ENCODE results near the gene ACYP1. TPM values are rescaled to one million over a fixed set of nuclear protein-coding genes. Genes with fewer than 3 reads are reported as not detected.

ACYP1 gene
- polyA plus RNA-seq, 3 donors = 2.8 to 11.8 (median 4.3) TPM

- Histone ChIP-seq H3K9ac (ENCODE audit: insufficient read depth, low read length, poor library complexity, severe bottlenecking) (no peak overlapping the region), H3K27ac (ENCODE audit: low read depth in 1 of 2, low read length in 2 of 2) (peak overlapping the region in 1 of 2 donors; percentile 69), H3K36me3 (replicated peaks in 1 of 2; ENCODE audit: control insufficient read depth in 1 of 2, insufficient read depth in 2 of 2, low read length in 2 of 2) (no peaks in the 10 kb centered on the region), H3K4me3 (replicated peaks in 1 of 3; ENCODE audit: low read depth in 2 of 3, low read length in 3 of 3) (peak overlapping the region; percentile 34 to 71 (median 47)), H3K9me3 (replicated peaks in 1 of 2; ENCODE audit: control insufficient read depth in 1 of 2, insufficient read depth in 1 of 2, low read length in 2 of 2) (no peaks in the 10 kb centered on the region), H4K20me1 (ENCODE audit: insufficient read depth, low read length) (no peaks in the 10 kb centered on the region), H3K79me2 (ENCODE audit: insufficient read depth, low read length) (no peaks in the 10 kb centered on the region), H2AFZ (ENCODE audit: insufficient read depth, low read depth, low read length, poor library complexity, severe bottlenecking) (peak overlapping the region; percentile 84), H3K4me2 (replicated peaks; ENCODE audit: extremely low read depth, low read length, poor library complexity, severe bottlenecking) (peak overlapping the region; percentile 83), H3K4me1 (ENCODE audit: control insufficient read depth in 1 of 2, insufficient read depth in 2 of 2, low read length in 2 of 2) (peaks cover 14 to 28% of the 10 kb centered on the region in 2 donors), H3K27me3 (ENCODE audit: control insufficient read depth in 2 of 2, insufficient read depth in 2 of 2, low read length in 2 of 2) (no peaks in the 10 kb centered on the region)
- H3K4me1 Mint-ChIP-seq = peaks cover 4% of the 10 kb centered on the region
- H3K27ac Mint-ChIP-seq = peak overlapping the region in 2 of 7 donors; percentile 77 to 85
- intact Hi-C loops (cut with micrococcal nuclease) = loop anchor here (10.0 kb wide), 2 partner anchors 65 to 125 kb away; partner anchors contain the start of gene EIF2B2 (in 1 of the 2)
- TF ChIP-seq CTCF (IDR thresholded peaks at IDR 0.05) = no peak
- H3K9me3 Mint-ChIP-seq = no peaks in the 10 kb centered on the region
- H3K27me3 Mint-ChIP-seq (ENCODE audit: low read depth in 3 of 3) = peaks cover 0 to 3% (median 2%) of the 10 kb centered on the region in 3 donors
- peaks cover 0 to 1% of the 10 kb centered on the region in 2 donors for H3K36me3 Mint-ChIP-seq
- no peak for DNase-seq
- H3K4me3 Mint-ChIP-seq = no peak overlapping the region
- 59% methylated on average over 12 of the region's 12 CpGs for WGBS (ENCODE audit: insufficient coverage)
Measured at GRCh38 chr14:75069811-75070145, 6.0 kb upstream of the ACYP1 start.

GRCh38 chr14:75069121-75069810 lies 5.4 kb upstream of the ACYP1 start, which contains the start of gene ZC2HC1C:
Gene ZC2HC1C (plus strand): TSS chr14:75069641. CDS start chr14:75070574, 933 bp downstream.
- Mint-ChIP-seq H3K27ac (peak within 1 kb of the TSS in 6 of 7 donors; percentile 23 to 85 (median 60)), H3K4me3 (no peak within 1 kb of the TSS), H3K36me3 (no peaks in the 10 kb centered on the region), H3K9me3 (no peaks in the 10 kb centered on the region), H3K27me3 (ENCODE audit: low read depth in 3 of 3) (peaks cover 0 to 3% (median 2%) of the 10 kb centered on the region in 3 donors), H3K4me1 (peaks cover 4% of the 10 kb centered on the region)
- peak within 1 kb of the TSS; percentile 34 to 71 (median 47) for H3K4me3 ChIP-seq (replicated peaks in 1 of 3; ENCODE audit: low read depth in 2 of 3, low read length in 3 of 3)
- H3K9ac ChIP-seq (ENCODE audit: insufficient read depth, low read length, poor library complexity, severe bottlenecking) = peak within 1 kb of the TSS; percentile 34
- DNase-seq = peak; percentile 57 to 72 (median 72)
- H4K20me1 ChIP-seq (ENCODE audit: insufficient read depth, low read length) = no peaks in the 10 kb centered on the region
- no peaks in the 10 kb centered on the region for H3K27me3 ChIP-seq (ENCODE audit: control insufficient read depth in 2 of 2, insufficient read depth in 2 of 2, low read length in 2 of 2)
- H3K36me3 ChIP-seq (replicated peaks in 1 of 2; ENCODE audit: control insufficient read depth in 1 of 2, insufficient read depth in 2 of 2, low read length in 2 of 2) = no peaks in the 10 kb centered on the region
- H3K4me2 ChIP-seq (replicated peaks; ENCODE audit: extremely low read depth, low read length, poor library complexity, severe bottlenecking) = peak within 1 kb of the TSS; percentile 83
- H3K9me3 ChIP-seq (replicated peaks in 1 of 2; ENCODE audit: control insufficient read depth in 1 of 2, insufficient read depth in 1 of 2, low read length in 2 of 2) = no peaks in the 10 kb centered on the region
- WGBS (ENCODE audit: insufficient coverage) = 4% methylated on average over 57 of the region's 58 CpGs
- peaks cover 15 to 30% of the 10 kb centered on the region in 2 donors for H3K4me1 ChIP-seq (ENCODE audit: control insufficient read depth in 1 of 2, insufficient read depth in 2 of 2, low read length in 2 of 2)
- H3K79me2 ChIP-seq (ENCODE audit: insufficient read depth, low read length) = no peaks in the 10 kb centered on the region
- peak within 1 kb of the TSS; percentile 62 to 69 for H3K27ac ChIP-seq (ENCODE audit: low read depth in 1 of 2, low read length in 2 of 2)
- no peak for TF ChIP-seq CTCF (IDR thresholded peaks at IDR 0.05)
- H2AFZ ChIP-seq (ENCODE audit: insufficient read depth, low read depth, low read length, poor library complexity, severe bottlenecking) = peak within 1 kb of the TSS; percentile 84
- intact Hi-C loops (cut with micrococcal nuclease) = loop anchor here (10.0 kb wide), 2 partner anchors 64 to 124 kb away; partner anchors contain the start of gene EIF2B2 (in 1 of the 2)
